Measurements from ENCODE around the gene COL27A1. TPM values are rescaled to one million over a fixed set of nuclear protein-coding genes. Genes with fewer than 3 reads are reported as not detected.
A peak's percentile ranks its signal among the peaks of the same experiment; 100 is the strongest.

COL27A1 gene
- total and polyA plus RNA-seq, 3 donors from 2014 or later: 9.3 to 68.8 (median 25.7) TPM

DNA sequence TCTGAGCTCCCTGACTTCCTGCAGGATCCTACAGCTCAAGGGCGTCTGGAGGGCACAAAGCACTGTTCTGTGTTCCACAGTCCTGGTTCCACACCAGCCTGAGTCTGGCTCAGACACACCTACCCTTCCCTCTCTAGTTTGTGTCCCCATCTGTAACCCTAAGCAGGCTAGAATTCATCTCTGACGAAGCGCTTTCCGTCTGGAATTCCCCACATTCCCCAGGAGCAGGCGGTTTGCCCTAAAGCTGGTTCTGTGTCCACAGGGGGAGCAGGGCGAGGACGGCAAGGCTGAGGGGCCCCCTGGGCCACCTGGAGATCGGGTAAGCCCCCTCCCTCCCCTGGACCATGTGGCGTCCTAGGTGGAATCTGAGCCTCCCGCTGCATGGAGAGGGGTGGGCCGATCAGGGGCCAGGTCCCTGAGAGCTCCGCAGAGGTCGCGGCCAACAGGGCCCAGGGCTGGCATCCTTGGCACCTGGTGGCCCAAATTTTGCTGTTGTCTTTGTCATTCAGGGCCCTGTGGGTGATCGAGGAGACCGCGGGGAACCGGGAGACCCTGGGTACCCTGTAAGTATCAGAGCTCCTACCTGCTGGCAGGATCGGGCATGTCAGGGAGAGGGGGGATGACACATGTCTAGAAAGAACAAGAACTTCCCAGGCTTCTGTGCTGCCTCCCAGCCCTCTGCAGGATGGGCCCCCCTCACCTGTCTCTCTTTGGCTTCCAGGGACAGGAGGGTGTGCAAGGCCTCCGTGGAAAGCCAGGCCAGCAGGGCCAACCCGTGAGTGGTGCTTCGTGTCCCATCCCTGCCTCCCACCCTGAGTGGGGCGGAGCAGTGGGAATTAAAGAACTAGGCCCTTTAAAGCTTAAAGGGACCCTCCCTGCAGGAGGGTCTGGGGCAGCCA lies 133.1 kb downstream of the COL27A1 start:
- Histone ChIP-seq H3K27me3 (no peaks in the 10 kb centered on the region), H3K36me3 (ENCODE audit: low read depth, missing control alignments) (no peaks in the 10 kb centered on the region), H3K9me3 (no peaks in the 10 kb centered on the region), H3K4me1 (peaks cover 6% of the 10 kb centered on the region), H3K4me3 (no peak overlapping the region), H3K27ac (no peak overlapping the region)
- no peak for TF ChIP-seq POLR2A (IDR thresholded peaks at IDR 0.05)
- TF ChIP-seq, protein P1, sequence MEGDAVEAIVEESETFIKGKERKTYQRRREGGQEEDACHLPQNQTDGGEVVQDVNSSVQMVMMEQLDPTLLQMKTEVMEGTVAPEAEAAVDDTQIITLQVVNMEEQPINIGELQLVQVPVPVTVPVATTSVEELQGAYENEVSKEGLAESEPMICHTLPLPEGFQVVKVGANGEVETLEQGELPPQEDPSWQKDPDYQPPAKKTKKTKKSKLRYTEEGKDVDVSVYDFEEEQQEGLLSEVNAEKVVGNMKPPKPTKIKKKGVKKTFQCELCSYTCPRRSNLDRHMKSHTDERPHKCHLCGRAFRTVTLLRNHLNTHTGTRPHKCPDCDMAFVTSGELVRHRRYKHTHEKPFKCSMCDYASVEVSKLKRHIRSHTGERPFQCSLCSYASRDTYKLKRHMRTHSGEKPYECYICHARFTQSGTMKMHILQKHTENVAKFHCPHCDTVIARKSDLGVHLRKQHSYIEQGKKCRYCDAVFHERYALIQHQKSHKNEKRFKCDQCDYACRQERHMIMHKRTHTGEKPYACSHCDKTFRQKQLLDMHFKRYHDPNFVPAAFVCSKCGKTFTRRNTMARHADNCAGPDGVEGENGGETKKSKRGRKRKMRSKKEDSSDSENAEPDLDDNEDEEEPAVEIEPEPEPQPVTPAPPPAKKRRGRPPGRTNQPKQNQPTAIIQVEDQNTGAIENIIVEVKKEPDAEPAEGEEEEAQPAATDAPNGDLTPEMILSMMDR (IDR thresholded peaks at IDR 0.05): no peak
- intact Hi-C loops (cut with DNase I; ENCODE audit: low total_unique reads): loop anchor here (10.0 kb wide), 1 partner anchor 204 kb away; no protein-coding TSS in a partner anchor
- 69 to 79% methylated on average over 18 to 23 of the region's 23 CpGs for WGBS, 2 donors
- no peak for DNase-seq

DNA sequence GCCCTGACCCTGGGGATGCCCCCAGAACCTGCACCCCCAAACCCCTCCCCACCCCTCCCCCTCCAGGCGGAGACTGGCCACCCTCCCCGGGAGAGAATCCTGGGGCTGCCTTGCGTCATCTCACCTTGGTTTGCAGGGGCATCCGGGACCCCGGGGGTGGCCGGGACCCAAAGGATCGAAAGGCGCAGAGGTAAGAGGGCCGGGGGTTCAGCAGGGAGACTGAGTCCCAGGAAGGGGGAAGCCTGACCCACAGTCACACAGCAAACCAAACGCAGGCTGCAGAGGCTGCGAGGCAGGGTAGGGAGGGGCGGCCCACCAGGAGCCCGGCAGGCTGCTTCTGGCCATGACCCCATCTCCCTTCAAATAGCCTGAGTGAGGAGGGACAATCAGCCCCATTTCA lies 133.8 kb downstream of the COL27A1 start:
- TF ChIP-seq, protein P1 (IDR thresholded peaks at IDR 0.05): no peak
- TF ChIP-seq POLR2A (IDR thresholded peaks at IDR 0.05): no peak
- intact Hi-C loops (cut with DNase I; ENCODE audit: low total_unique reads): loop anchor here (10.0 kb wide), 1 partner anchor 204 kb away; no protein-coding TSS in a partner anchor
- Histone ChIP-seq H3K4me1 (peaks cover 6% of the 10 kb centered on the region), H3K27ac (no peak overlapping the region), H3K27me3 (no peaks in the 10 kb centered on the region), H3K36me3 (ENCODE audit: low read depth, missing control alignments) (no peaks in the 10 kb centered on the region), H3K9me3 (no peaks in the 10 kb centered on the region), H3K4me3 (no peak overlapping the region)
- WGBS, 2 donors: 79 to 92% methylated on average over 5 to 13 of the region's 13 CpGs
- no peak for DNase-seq

DNA sequence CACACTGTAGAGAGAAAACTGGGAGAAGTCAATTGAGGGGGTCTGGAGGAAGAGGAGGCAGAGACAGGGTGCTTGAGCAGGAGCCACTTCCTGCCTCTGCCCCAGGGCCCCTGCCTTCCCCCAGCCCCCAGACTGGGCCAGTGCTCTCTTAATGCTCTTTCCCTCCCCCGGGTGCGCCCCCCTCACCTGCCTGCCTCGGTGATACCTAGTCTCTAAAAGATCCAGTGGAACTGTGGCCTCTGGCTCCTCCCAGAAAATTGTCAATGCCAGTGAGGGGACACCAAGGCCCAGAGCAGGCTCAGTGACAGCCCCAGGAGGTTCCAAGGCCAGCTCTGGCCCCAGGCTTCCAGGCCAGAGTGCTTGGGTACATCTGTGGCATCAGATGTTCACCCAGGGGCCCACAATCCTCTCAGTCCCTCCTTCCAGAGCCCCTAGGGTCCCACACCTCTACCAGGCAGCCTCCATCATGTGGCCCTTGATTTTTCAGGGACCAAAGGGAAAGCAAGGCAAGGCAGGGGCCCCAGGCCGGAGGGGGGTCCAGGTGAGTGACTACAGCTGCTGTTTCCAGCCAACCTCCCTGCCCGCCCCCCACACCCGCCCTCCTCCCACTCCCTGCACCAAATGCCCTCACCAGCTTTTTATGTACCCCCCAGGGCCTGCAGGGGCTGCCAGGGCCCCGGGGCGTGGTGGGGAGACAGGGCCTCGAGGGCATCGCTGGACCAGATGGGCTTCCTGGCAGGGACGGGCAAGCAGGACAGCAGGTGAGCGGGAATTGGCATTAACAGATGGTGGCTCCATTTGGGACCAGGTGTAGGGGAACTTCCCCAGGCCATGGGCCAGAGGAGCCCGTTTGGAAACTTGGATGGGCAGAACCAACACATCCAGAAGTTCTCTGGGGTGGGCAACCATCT lies 134.5 kb downstream of the COL27A1 start:
- Histone ChIP-seq H3K27ac (no peak overlapping the region), H3K4me3 (no peak overlapping the region), H3K4me1 (peaks cover 6% of the 10 kb centered on the region), H3K27me3 (no peaks in the 10 kb centered on the region), H3K36me3 (ENCODE audit: low read depth, missing control alignments) (no peaks in the 10 kb centered on the region), H3K9me3 (no peaks in the 10 kb centered on the region)
- DNase-seq: no peak
- intact Hi-C loops (cut with DNase I; ENCODE audit: low total_unique reads): loop anchor here (10.0 kb wide), 1 partner anchor 205 kb away; no protein-coding TSS in a partner anchor
- 88 to 92% methylated on average over 11 to 13 of the region's 13 CpGs for WGBS, 2 donors
- TF ChIP-seq POLR2A (IDR thresholded peaks at IDR 0.05): no peak

DNA sequence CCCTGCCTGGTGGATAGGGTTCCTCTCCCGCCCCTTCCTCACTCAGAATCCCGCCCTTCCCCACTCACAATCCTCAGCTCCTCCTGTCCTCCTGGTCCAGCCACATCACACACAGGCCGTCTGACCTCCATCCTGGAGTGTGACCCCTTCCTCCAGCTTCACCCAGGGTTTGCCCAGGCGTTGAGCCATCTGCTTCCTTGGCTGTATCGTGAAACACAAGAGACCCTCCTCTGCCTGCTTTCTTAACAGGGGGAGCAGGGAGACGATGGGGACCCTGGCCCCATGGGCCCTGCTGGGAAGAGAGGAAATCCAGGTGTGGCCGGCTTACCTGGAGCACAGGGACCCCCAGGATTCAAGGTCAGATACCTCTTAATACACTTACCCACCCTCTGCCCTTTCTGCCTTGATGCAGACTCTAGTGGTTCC lies 135.2 kb downstream of the COL27A1 start:
- H3K27ac ChIP-seq: no peak overlapping the region
- H3K4me1 ChIP-seq: peaks cover 2% of the 10 kb centered on the region
- H3K9me3 ChIP-seq: no peaks in the 10 kb centered on the region
- H3K36me3 ChIP-seq (ENCODE audit: low read depth, missing control alignments): no peaks in the 10 kb centered on the region
- no peak overlapping the region for H3K4me3 ChIP-seq
- intact Hi-C loops (cut with DNase I; ENCODE audit: low total_unique reads): no loop called here
- H3K27me3 ChIP-seq: no peaks in the 10 kb centered on the region
- 75 to 79% methylated on average over 7 of the region's 7 CpGs for WGBS, 2 donors
- no peak for DNase-seq
- TF ChIP-seq, protein P1 (IDR thresholded peaks at IDR 0.05): no peak
- no peak for TF ChIP-seq POLR2A (IDR thresholded peaks at IDR 0.05)

DNA sequence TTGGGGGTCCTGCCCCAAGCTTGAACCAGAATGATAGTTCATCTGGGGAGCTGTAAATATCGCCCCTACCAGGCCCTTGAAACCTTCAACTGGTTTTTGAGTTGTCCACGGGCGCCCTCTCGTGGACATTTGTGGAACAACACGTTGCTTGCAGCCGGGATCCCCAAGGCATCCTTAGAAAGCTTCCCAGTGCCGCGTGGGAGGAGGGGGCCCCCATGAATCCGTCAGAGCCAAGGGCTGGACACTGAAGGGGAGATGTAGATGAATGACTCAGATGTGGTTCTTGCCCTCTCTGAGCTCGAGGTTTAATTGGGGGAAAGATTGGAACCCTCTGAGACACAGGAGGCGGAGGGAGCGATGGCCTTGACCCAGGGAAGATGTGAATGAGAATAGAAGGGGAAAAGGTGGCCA lies 135.7 kb downstream of the COL27A1 start:
- DNase-seq: peak; percentile 88
- no peaks in the 10 kb centered on the region for H3K4me1 ChIP-seq
- H3K27me3 ChIP-seq: no peaks in the 10 kb centered on the region
- TF ChIP-seq POLR2A (IDR thresholded peaks at IDR 0.05): no peak
- TF ChIP-seq, protein P1 (IDR thresholded peaks at IDR 0.05): peak; percentile 93 to 100 (median 93)
- H3K4me3 ChIP-seq: no peak overlapping the region
- WGBS, 2 donors: 18 to 19% methylated on average over 11 to 12 of the region's 12 CpGs
- H3K9me3 ChIP-seq: no peaks in the 10 kb centered on the region
- no peaks in the 10 kb centered on the region for H3K36me3 ChIP-seq (ENCODE audit: low read depth, missing control alignments)
- intact Hi-C loops (cut with DNase I; ENCODE audit: low total_unique reads): no loop called here
- no peak overlapping the region for H3K27ac ChIP-seq

Data from testis (tissue), 3 donors.